H9 (cell line): ENCODE results near the gene ZMIZ1. TPM values are rescaled to one million over a fixed set of nuclear protein-coding genes. Genes with fewer than 3 reads are reported as not detected.

Experiments
- DNase-seq: peaks from one replicate; pipeline ENCODE4 v3.0.0-alpha.2; 2017
- H2AFZ ChIP-seq: one replicate; pipeline ENCODE4 v1.6.1; 2013; ENCODE audit warnings: mild to moderate bottlenecking, low read length, control low read depth, moderate library complexity
- H2AK5ac ChIP-seq: 2 replicates; pipeline ENCODE4 v1.6.1; 2013; ENCODE audit warnings: low read length, control low read depth, mixed read lengths; ENCODE audit not compliant: insufficient read length
- H2BK120ac ChIP-seq: one replicate; pipeline ENCODE4 v1.6.1; 2013; ENCODE audit warnings: low read depth, mild to moderate bottlenecking, low read length, control low read depth, inconsistent platforms; ENCODE audit not compliant: poor library complexity, severe bottlenecking
- H2BK12ac ChIP-seq: 2 replicates; pipeline ENCODE4 v1.6.1; 2013; ENCODE audit warnings: low read length, control low read depth, mixed read lengths, low read depth; ENCODE audit not compliant: insufficient read length
- H2BK15ac ChIP-seq: 2 replicates; pipeline ENCODE4 v1.6.1; 2013; ENCODE audit warnings: low read depth, low read length, control low read depth
- H2BK20ac ChIP-seq: one replicate; pipeline ENCODE4 v1.6.1; 2013; ENCODE audit warnings: low read depth, mild to moderate bottlenecking, low read length, control low read depth, inconsistent platforms; ENCODE audit not compliant: poor library complexity, severe bottlenecking
- H2BK5ac ChIP-seq: 2 replicates; pipeline ENCODE4 v1.6.1; 2013; ENCODE audit warnings: low read length, control low read depth, mixed read lengths; ENCODE audit not compliant: insufficient read length
- H3K14ac ChIP-seq: 2 replicates; pipeline ENCODE4 v1.6.1; 2013; ENCODE audit warnings: low read length, control low read depth; ENCODE audit not compliant: insufficient read depth
- H3K18ac ChIP-seq: 2 replicates; pipeline ENCODE4 v1.6.1; 2013; ENCODE audit warnings: low read depth, mild to moderate bottlenecking, mixed read lengths, low read length, control low read depth; ENCODE audit not compliant: insufficient read length
- H3K23ac ChIP-seq: 2 replicates; pipeline ENCODE4 v1.6.1; 2013; ENCODE audit warnings: low read length, control low read depth, mixed read lengths, low read depth; ENCODE audit not compliant: insufficient read length
- H3K23me2 ChIP-seq: 2 replicates; pipeline ENCODE4 v1.6.1; 2013; ENCODE audit warnings: low read depth, mild to moderate bottlenecking, mixed read lengths, low read length, control low read depth; ENCODE audit not compliant: insufficient read length, poor library complexity, severe bottlenecking
- H3K27ac ChIP-seq: 2 replicates; pipeline ENCODE4 v1.5.1; 2013; ENCODE audit warnings: low read length, control low read depth, mixed read lengths, low read depth; ENCODE audit not compliant: insufficient read length
- H3K27me3 ChIP-seq: 2 replicates; pipeline ENCODE4 v1.6.1; 2013; ENCODE audit warnings: low read length, control low read depth, inconsistent platforms; ENCODE audit not compliant: insufficient read depth
- H3K4ac ChIP-seq: 2 replicates; pipeline ENCODE4 v1.6.1; 2013; ENCODE audit warnings: low read depth, mild to moderate bottlenecking, control low read depth, inconsistent platforms, low read length, moderate library complexity
- H3K4me1 ChIP-seq: 2 replicates; pipeline ENCODE4 v1.6.1; 2013; ENCODE audit warnings: low read length, control low read depth, inconsistent platforms; ENCODE audit not compliant: insufficient read depth
- H3K4me2 ChIP-seq: 2 replicates; pipeline ENCODE4 v1.6.1; 2013; ENCODE audit warnings: low read length, control low read depth, mixed read lengths; ENCODE audit not compliant: insufficient read length, insufficient read depth
- H3K56ac ChIP-seq: 2 replicates; pipeline ENCODE4 v1.6.1; 2013; ENCODE audit warnings: low read depth, mild to moderate bottlenecking, mixed read lengths, low read length, control low read depth; ENCODE audit not compliant: insufficient read length
- H3K79me1 ChIP-seq: 2 replicates; pipeline ENCODE4 v1.6.1; 2013; ENCODE audit warnings: low read depth, mild to moderate bottlenecking, moderate library complexity, low read length, control low read depth, inconsistent platforms; ENCODE audit not compliant: insufficient read depth, poor library complexity, severe bottlenecking
- H3K79me2 ChIP-seq: 2 replicates; pipeline ENCODE4 v1.6.1; 2013; ENCODE audit warnings: low read length, control low read depth, inconsistent platforms; ENCODE audit not compliant: insufficient read depth
- H3K9ac ChIP-seq: 2 replicates; pipeline ENCODE4 v1.6.1; 2013; ENCODE audit warnings: low read length, control low read depth, mixed read lengths; ENCODE audit not compliant: insufficient read length; ENCODE audit errors: extremely low read depth
- H3K9me3 ChIP-seq: one replicate; pipeline ENCODE4 v1.6.1; 2013; ENCODE audit warnings: low read depth, low read length, inconsistent platforms; ENCODE audit not compliant: control insufficient read depth
- H3T11ph ChIP-seq: one replicate; pipeline ENCODE4 v1.6.1; 2013; ENCODE audit warnings: mild to moderate bottlenecking, low read length, control low read depth, inconsistent platforms
- H4K20me1 ChIP-seq: one replicate; pipeline ENCODE4 v1.6.1; 2013; ENCODE audit not compliant: control insufficient read depth, insufficient read length, insufficient read depth
- H4K5ac ChIP-seq: 2 replicates; pipeline ENCODE4 v1.6.1; 2013; ENCODE audit warnings: low read depth, mild to moderate bottlenecking, mixed read lengths, low read length, control low read depth; ENCODE audit not compliant: insufficient read length
- H4K8ac ChIP-seq: replicated peaks from 2 replicates; pipeline ENCODE4 v1.6.1; 2013; ENCODE audit warnings: low read length, control low read depth, mixed read lengths, low read depth; ENCODE audit not compliant: insufficient read length
- H4K91ac ChIP-seq: 2 replicates; pipeline ENCODE4 v1.6.1; 2013; ENCODE audit warnings: low read depth, mild to moderate bottlenecking, moderate library complexity, mixed read lengths, low read length, control low read depth; ENCODE audit not compliant: insufficient read length
- H3K27ac Mint-ChIP-seq, 3 experiments: 2 replicates in 2 of 3; 3 replicates in 1 of 3; pipeline ENCODE4 v1.8.0; 2020 to 2021; ENCODE audit warnings: mixed read lengths in 3 of 3, mild to moderate bottlenecking in 1 of 3, moderate library complexity in 1 of 3
- H3K27me3 Mint-ChIP-seq: 2 replicates; pipeline ENCODE4 v1.8.0; 2021; ENCODE audit warnings: low read depth, mild to moderate bottlenecking, moderate library complexity, mixed read lengths
- H3K36me3 Mint-ChIP-seq, 3 experiments: 2 replicates in 2 of 3; 3 replicates in 1 of 3; pipeline ENCODE4 v1.8.0; 2020 to 2021; ENCODE audit warnings: low read depth in 3 of 3, mixed read lengths in 3 of 3; ENCODE audit not compliant: insufficient read depth in 1 of 3
- H3K4me1 Mint-ChIP-seq, 2 experiments: 2 replicates each; pipeline ENCODE4 v1.8.0; 2020; ENCODE audit warnings: mixed read lengths in 2 of 2
- H3K4me3 Mint-ChIP-seq, 2 experiments: 2 replicates in 1 of 2; 3 replicates in 1 of 2; pipeline ENCODE4 v1.8.0; 2020 to 2021; ENCODE audit warnings: mild to moderate bottlenecking in 2 of 2, mixed read lengths in 2 of 2, moderate library complexity in 1 of 2
- H3K9me3 Mint-ChIP-seq, 2 experiments: 2 replicates in 1 of 2; 3 replicates in 1 of 2; pipeline ENCODE4 v1.8.0; 2020; ENCODE audit warnings: mild to moderate bottlenecking in 2 of 2, mixed read lengths in 2 of 2, moderate library complexity in 1 of 2
- CTCF ChIP-seq: fragments of 200-600 bp; sonication (generic); conservative IDR thresholded peaks from 3 replicates; pipeline ENCODE4 v1.8.0; 2021; ENCODE audit warnings: antibody characterized with exemption, mild to moderate bottlenecking
- whole genome bisulfite sequencing: extraction: QIAGEN DNeasy Blood & Tissue Kit; methylation state at CpG from one replicate; pipeline ENCODE4 v1.1.7; 2013; ENCODE audit warnings: missing lambda C conversion rate, low lambda C conversion rate, mixed read lengths; ENCODE audit not compliant: insufficient read length; ENCODE audit errors: extremely low coverage; 5-methylcytosine and 5-hydroxymethylcytosine counted together
- total RNA-seq: library from RNA; stranded (reverse); gene quantifications from 2 replicates; pipeline ENCODE4 v1.2.1, GENCODE V29; 2021

Gene ZMIZ1
- total RNA-seq, 1 experiment from 2014 or later = 36.9 TPM

GRCh38 chr10:79357180-79357579 lies 288.4 kb downstream of the ZMIZ1 start:
- Histone ChIP-seq H3K27ac (no peak overlapping the region), H2BK5ac (no peak overlapping the region), H3K79me2 (no peaks in the 10 kb centered on the region), H3K23me2 (no peaks in the 10 kb centered on the region), H2BK12ac (no peak overlapping the region), H2BK20ac (no peak overlapping the region), H3K4me2 (no peak overlapping the region), H4K20me1 (no peaks in the 10 kb centered on the region), H3K14ac (no peak overlapping the region), H2AFZ (no peak overlapping the region), H3K79me1 (no peaks in the 10 kb centered on the region), H3K4ac (no peak overlapping the region), H3K27me3 (no peaks in the 10 kb centered on the region), H2AK5ac (no peak overlapping the region), H3K23ac (no peak overlapping the region), H3K18ac (no peak overlapping the region), H2BK120ac (no peak overlapping the region), H4K8ac (no peak overlapping the region), H3K9ac (no peak overlapping the region), H3K56ac (no peak overlapping the region), H4K5ac (no peak overlapping the region), H3K9me3 (no peaks in the 10 kb centered on the region), H3T11ph (no peak overlapping the region), H2BK15ac (no peak overlapping the region), H4K91ac (no peak overlapping the region), H3K4me1 (no peaks in the 10 kb centered on the region)
- Mint-ChIP-seq H3K4me3 (no peak overlapping the region), H3K36me3 (peaks cover 38 to 50% (median 44%) of the 10 kb centered on the region in 3 experiments; a peak in 6 of 7 replicates), H3K9me3 (no peaks in the 10 kb centered on the region), H3K27me3 (peaks cover 2% of the 10 kb centered on the region; the same call in 1 of the 2 replicates), H3K27ac (no peak overlapping the region), H3K4me1 (no peaks in the 10 kb centered on the region)
- peak; percentile 22 for DNase-seq
- WGBS = no CpG with 5 or more reads among the region's 9 CpGs
- no peak for TF ChIP-seq CTCF
